Fibroblast of gingiva (primary cell): ENCODE results near the gene TNS3.
"Not testable (repeated sequence)": the region's sequence is repeated elsewhere in the genome, so short reads cannot be mapped to it uniquely, and the experiment has no call there.

Experiments used
- DNase-seq: peaks from one replicate; pipeline ENCODE4 v3.0.0-alpha.2; 2011; ENCODE audit warnings: low read depth

Gene TNS3

DNA sequence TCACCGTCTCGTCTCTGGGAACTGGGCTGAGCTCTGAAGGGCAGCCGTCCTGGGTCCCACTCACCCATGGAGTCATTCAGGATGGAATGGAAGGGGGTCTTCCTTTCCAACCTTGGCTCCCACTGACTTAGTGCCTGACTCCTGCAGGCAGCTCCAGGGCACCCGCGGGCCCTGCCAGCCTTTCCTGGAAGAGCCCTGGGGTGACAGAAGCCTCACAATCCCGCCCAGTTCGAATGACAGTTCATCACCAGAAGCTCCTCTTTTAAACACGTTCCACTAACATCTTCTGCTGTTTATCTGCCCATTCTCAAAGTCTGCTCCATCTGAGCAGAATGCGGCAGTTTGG is 110.6 kb downstream of the TNS3 start:
- no peak for DNase-seq

DNA sequence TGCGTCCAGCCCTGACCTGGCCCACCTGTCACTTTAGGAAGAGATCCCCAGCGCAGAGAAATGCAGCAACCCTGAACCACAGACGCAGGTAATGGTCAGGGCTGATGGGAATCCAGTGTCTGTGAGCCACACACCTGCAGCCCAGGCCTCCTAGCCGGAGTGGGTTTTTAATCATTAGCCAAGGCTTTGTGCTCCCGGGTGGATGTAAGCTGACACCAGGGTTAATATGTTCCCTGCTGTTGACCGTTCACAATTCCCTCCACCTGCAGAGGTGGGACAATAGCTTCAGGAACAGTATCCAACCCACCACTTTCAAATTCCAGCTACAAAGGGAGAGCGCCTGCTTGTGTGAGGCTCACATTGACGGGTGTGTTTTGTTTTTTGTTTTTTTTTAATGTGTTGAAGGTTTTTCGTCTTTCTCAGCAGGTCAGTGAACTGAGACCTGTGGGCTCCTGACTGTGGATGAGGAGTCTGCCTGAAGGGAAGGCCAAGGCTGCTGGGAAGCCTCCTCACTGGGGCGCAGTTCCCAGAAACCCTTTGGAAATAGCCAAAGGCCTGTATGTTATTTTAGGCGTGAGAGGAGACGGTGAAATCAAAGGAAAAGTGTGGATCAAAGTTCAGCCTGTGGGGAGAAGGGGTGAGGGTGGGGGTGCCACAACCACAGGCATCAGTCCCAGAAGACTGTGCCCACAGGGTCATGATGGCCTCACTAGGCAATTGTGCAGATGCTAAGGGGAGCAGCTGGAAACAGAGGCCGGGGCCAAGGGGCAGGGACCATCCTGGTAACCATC is 111.1 kb downstream of the TNS3 start:
- no peak for DNase-seq

DNA sequence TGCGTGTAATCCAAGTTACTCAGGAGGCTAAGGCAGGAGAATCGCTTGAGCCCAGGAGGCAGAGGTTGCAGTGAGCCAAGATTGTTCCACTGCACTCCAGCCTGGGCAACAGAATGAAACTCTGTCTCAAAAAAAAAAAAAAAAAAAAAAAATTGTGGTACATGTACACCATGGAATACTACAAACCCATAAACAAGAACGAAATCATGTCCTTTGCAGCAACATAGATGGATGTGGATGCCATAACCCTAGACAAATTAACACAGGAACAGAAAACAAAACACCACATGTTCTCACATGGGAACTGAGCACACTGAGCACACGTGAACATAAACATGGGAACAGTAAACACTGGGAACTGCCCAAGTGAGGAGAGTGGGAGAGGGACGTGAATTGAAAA is 112.1 kb downstream of the TNS3 start:
- not testable (repeated sequence) for DNase-seq

DNA sequence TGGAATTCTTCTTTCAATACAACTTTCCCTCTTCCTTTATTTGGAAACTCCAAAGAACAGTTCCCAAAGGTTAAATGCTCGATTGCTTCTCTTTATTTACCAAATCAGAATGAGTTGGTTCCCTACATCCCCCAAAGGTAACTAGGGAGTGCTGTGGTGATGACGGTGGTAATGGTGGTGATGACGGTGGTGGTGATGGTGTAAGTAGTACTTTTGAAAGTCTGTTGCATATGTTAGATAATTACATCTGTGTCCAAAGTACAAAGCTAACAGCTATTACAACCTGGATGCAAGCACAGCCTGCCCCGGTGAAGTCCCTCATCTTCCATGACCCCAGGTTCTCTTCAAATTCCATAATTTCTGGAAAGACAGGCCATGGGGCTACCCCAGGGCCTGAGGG is 115.1 kb downstream of the TNS3 start:
- DNase-seq, result no peak

DNA sequence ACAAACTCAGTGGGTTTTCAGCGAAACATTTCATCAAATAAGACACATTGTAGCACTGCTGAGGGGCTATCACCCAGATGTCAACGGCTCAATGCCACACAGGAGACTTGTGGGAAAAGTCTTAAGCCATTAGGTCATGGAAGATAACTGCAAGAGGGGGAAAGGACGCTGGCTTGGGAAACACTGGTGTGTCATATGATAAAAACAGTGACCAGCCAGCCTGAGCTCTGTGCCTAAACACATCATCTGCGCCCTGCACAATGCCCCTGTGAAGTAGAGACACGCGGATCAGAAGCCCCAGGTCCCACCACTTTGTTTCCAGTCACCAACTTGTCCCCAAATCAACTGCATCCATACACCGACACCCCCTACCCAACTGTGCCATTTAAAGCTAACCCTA is 116.7 kb downstream of the TNS3 start:
- no peak for DNase-seq

DNA sequence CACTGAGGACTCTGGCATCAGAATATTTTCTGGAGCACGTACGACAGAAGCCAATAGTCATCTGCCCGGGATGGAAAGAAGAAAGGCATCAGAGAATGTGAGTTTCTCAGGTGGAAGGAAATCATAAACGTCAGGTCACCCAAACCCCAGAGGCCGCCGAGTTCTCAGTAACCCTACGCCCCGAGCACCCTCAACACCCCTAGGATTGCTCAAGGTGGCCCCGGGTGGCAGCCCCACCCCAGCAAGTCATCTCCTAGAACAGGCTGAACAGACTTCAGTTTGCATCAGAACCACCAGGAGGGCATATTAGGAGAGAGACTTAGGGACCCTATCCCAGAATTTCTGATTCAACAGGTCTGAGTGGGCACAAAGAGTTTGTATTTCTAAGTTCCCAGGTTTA is 117.6 kb downstream of the TNS3 start:
- DNase-seq, result no peak

DNA sequence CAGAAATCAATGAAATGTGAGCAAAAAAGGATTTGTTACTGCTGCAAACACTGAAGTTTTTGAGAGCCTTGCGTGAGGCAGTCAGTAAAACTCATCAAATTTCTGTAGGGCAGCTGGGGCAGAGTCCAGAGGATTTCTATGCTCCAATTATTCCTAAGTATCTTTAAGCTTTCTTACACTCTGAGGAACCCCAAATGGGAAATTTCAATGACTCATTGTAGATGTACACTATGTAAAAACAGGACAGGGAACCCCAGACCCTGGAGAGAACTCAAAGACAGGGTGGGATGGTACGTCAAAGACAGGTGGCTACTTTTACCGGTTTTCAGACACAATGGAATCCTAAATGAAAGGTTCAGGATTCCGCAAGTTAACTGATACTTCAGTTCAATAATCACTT is 120.2 kb downstream of the TNS3 start:
- DNase-seq, result no peak

DNA sequence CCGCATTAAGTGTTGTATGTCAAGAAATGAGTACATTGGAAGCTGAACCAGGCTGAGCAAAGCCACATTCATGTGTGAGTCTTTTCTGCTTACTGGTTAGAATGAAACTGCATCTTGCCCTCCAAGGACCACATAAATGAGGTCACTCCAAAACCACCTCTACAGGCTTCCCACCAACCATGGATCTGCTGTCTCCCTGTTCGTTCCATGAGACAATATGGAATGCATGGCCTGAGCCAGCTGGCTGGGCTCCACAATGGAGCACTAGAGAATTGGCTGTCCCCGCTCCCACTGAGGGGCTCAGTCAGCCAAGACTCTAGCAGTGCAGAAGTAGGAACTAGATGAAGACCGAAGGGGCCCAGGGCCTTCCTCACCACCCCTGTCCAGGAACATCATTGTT is 120.8 kb downstream of the TNS3 start:
- no peak for DNase-seq

DNA sequence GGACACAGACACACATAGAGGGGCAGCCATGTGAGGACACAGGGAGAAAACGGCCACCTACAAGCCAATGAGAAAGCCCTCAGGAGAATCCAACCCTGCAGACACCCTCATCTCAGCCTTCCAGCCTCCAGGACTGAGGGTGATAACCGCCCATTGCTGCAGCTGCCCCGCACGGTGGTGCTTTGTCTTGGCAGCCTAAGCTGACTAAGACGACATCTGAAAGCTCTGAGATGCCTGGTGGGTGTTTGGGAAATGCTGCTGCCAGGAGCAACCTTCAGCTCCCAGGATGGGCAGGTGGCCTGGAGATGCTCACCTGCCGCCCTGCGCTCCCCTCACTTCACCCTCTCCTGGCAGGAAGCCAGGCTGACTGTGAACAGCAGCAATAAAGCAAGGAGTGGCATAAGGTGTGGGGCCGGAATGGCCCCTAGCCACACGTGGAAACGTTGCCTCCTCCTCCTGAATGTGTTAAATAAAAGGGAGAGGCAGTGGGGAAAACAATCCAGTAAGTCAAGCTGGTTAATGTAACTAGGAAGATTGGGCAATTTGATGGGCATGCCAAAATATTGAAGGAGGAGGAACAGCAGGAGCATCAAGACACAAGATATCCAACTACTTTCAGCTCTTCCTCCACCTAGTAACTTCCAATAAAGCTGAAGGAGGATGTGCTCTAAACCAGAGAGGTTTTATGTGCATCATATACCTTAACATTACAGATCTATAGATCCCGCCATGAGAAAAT is 121.5 kb downstream of the TNS3 start:
- no peak for DNase-seq

DNA sequence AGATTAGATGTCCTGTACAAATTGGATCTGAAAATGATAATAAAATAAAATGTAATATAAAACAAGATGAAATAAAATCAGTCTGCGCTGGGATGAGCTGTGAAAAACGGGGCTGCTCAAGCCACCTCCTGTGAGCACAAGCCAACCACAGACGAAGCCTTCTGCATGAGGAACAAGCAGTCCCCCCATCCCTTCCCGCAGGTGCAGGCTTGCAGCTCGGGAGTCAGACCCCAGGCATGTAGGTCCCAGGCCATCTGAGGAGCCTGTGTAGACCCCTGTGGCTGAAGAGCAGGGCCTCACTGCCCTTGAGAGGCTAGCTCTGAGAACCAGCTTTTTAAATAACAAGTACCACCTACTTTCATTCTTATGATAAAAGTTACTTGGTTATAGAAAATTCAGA is 123.4 kb downstream of the TNS3 start:
- DNase-seq, result no peak

DNA sequence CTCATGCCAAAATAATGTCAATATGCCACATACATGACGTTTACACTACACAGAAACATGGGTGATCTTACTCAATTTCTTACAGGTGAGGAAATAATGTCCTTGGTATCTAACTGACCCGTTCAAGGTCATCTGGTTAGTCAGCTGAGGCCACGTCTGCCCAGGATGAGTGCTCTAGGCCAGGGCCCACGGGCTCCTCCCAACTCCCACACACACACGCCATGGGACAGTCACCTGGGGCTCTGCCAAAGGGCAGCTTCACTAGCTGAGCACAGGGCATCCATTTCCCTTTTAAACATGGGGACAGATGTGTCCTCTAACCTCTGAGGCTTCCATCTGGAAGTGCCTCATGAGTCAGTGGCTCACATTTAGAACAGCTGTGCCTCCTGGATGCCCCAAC is 123.9 kb downstream of the TNS3 start:
- peak; percentile 95 for DNase-seq

DNA sequence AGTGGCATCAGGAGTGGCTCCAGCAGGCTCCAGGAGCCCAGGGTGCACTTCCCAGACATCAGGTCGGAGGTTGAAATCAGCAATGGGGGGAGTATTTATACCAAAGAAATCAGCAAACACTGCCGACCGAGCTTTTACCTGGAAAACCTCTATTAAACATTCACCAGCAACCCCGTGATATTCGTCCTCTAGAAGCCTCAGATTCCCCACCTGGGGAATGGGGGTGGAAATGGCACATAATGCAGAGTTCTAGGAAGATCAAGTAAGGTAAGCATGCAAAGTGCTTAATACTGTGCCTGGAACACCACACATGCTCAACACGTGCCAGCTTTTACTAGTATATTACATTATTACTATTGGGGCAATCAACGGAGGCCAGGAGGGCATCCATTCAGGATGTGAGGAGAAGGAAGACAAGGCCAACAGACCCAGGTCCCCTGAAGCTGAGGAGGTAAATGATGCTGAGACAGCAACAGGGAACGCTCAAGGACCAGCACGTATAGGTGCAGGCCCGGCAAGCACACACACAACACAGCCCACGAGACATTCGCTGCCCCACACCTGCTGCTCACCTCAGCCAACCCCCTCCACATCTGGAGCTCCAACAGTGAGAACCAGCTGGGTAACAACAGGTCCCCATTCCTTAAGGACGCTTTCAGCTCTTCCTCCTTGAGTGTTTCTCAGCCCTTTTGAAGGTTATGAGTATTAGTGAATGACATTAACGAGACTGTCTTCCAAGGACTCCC is 125.5 kb downstream of the TNS3 start:
- DNase-seq, result no peak

DNA sequence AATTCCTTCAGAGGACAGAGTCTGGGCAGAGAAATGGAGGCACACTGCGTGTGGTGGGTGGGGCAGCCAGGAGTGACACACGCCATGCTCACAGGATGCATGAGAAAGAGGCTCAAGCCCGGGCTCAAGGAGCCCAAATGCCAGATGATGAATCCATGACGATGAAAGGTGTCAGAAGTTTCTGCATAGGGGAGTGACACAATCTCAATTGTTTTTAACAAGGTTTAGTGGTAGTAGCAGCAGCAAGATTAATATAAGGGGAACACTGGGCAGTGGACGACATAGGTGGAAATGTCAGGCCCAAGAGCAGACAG is 126.1 kb downstream of the TNS3 start:
- DNase-seq, result no peak

DNA sequence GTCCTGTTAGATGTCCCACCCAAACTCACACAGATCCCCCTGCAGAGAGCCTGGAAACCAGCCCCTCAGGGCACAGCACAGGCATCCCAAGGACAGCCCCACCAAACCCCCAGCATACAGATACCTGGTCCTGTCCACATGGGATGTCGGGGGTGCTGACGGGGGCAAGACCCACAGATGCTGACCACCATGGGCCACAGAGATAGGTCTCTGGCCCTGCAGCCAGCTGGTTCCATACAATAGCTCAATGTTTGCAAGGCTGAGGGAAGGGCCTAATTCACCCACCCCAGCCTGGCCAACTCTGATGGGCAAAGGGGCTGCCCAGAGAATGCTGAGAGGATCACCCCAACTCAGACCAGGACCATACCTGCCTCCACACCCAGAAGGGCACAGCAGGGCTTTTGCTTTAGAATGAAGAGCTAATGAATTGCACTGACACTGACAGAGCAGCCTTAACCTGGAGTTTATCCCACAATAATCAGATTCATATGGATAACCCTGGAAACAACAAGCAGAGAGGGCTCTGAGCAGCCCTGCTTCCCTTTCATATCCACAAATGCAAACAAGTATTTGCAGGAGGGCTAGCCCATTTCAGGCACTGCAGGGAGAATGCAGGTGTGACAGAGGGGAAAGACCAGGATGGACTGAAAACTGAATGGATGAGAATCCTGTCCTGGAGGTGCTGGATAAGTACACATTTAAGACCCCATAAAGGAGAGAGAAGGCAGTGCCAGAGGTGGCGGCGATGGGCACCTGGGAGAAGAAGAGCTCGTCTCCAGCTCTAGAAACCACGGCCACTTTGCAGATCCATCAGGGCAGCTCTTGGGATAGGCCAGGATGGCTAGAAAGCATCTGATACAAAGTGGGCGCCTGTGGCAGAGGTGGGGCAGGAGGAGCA is 126.7 kb downstream of the TNS3 start:
- no peak for DNase-seq

DNA sequence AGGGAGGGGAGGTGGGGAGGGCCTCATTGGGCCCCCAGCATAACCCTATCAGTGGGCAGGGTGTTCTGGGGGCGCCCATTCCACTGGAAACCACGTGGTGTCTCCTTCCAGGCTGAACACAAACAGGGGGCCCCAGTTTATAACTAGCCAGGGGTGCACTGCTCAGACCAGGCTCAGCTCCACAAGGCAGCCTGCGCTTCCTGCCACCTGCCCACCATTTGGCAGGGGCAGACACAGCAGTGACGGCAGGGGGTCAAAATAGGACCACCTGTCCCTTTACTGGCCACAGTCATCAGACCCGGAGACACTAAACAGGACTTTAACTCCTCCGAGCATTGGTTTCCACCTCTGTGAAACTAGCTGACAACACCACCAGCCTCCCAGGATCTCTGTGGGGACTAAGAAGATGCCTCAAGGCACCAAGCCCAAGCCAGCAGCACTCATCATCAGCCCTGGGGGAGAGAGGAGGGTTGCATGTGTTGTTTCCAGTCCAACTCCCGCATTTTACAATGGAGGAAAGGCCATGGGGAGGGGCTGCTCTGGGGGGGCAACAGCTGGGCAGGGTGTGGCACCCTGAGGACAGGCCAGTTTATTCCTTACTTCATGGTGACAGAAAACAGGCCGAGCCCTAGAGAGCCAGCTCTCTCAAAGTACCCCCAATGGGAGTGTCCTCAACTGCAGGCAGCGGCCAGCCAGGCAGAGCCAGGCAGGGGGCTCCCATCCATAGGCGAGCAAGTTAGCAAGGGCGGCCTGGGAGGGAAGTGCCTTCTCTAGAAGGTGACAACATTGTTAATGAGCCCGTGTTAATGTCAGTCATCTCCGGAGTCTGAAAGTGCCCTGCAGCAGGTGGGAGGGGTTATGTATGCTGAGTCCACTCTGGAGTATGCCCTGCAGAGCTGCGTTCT is 127.6 kb downstream of the TNS3 start:
- DNase-seq, result no peak

DNA sequence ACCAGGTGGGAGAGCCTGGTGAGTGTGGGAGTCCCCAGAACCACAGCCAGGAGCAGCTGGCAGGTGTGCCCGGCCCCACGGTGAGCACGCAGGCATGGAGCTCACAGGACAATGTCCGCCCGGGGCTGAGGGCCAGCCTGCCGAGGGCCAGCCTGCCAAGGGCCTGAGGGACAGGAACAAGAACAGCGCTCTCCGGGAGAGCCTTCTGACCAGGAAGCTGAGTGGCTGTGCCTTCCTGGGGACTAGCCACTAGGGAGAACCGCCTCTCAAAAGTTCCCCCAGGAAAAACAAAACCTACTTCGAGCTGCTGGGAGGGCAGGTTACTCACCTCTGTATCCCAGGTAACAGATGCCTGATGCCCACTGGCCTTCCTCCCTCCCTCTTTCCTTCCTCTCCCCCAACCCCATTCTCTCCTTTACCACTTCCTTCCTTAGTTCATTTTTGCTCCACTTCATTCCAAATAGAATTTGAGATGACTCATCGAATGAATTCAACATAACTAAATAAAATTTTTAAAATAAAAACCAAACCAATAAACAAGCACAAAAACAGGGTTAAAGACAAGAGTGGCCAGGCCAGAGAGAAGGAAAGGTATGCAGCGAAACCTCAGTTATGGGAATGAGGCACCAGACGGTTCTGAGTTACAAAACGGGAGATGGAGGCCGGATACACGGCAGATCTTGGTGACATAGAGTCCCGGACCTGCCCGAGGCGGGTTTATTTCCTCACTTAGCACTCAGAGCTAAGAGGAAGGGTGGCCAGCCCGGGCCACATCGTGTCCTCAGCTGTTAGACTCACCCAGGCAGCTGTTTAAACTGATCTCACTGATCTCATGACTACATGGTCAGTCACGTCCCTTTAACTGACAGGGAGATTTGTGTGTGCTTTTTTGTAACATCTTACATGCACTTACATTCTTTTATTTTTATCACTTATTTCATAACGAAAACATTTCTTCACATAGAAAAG is 128.5 kb downstream of the TNS3 start:
- DNase-seq, result peak; percentile 82

DNA sequence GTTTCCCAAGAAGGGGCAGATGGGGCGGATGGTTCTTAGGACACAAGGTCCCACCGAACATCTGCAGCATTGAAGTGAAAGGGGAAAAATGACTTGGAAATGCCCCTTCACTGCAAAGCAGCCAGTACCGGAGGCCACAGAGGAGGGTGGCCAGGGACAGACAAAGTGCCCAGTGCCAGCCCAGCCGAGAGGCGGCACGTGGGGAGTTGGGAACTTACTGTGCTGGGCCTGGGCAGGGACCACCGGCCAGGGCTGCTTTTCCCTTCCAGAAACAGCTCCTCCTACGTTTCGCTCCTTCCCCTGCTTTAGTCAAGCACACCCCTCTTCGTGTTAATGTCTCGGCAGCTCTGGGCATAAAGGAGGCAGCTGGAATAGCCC is 129.2 kb downstream of the TNS3 start:
- DNase-seq, result no peak

DNA sequence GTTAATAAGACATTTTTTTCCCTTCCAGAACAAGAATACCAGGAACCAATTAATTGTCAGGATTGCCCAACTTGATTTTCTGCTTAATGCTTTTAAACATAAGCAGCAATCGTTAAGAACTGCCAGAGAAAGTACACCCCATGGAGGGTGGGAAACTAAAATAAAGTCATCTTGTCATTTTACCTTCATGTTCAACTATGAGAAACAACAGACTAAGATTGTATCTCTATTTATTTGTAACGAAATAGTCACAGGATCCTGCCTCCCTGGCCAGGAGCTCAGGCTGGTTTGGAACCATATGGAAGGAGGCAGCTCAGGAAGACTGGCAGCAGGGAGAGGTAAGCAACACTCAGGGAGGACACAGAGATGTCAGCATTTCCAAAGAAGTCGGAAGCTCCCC is 129.6 kb downstream of the TNS3 start:
- no peak for DNase-seq

DNA sequence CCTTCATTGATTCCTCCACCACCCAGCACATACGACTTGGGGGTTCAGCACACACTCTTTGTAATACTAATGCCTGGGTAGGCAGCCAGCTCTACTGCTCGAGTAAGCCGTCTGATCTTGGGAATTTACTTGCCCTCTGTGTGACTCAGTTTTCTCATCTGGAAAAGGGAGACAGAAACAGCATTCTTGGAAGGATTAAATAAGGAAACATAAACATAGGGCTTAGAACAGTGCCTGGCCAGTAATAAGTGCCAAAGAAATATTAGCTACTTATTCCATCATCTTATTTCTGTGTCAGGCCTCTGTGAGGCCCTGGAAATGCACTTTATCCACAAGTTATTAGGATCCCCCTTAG is 130.1 kb downstream of the TNS3 start:
- DNase-seq, result no peak
